NCI-H82 treated with DMSO at 0.1 percent for 48 hours (cell line): ENCODE data around the gene TXN2.
"Not testable (repeated sequence)": the region's sequence is repeated elsewhere in the genome, so short reads cannot be mapped to it uniquely, and the experiment has no call there.

Source experiments
- DNase-seq: peaks from one replicate; lab custom pipeline; 2025; ENCODE audit not compliant: unreplicated experiment; lab: John Stamatoyannopoulos, UW

Gene TXN2

DNA sequence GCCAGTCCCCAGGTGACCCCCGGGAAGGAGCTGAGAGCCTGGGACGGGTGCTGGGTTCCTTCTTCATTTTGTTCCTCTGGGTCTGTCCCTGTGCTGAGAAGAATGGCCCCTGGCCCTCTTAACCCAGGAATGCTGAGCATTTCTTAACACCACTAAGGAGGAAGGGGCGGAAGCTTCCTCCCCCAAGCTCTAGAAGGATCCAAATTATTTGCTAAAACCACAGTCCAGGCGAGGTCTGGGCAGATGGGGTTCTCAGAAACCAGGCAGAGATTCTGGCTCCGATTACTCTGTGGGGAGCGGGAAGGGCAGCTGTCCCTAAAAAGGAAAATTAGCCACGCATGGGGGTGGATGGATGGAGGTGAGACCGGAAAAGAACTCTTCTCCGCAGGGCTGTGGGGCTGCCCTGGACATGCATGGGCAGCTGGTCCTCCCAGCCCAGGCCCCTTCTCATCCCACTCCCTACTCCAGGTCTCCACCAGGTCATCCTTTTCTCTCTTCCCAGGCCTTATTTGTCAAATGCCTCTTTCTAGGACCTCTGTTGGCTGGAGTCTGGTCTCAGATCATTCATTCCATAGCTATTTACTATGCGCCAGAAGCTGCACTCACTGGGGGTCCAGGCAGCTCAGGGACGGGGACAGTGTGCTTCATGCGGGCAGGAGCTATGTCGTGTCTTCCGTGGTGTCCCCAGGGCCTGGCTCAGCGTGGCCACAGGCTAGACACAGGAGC, 48.7 kb downstream of the TXN2 start:
- no peak for DNase-seq

DNA sequence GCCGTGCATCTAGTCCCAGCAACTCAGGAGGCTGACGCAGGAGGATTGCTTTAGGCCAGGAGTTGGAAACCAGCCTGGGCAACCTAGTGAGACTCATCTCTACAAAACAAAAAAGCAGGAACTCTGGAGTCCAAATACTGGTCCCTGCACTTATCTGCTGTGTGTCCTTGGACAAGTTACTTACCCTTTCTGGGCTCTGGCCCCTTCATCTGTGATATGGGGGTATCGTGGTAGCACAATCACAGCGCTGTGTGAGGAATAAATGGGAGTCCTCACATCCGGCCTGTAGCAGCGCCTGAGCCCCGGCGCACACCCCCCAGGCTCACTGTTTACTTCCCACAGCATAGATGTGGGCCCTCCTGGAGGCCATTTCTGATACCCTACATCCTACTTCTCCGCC, 49.5 kb downstream of the TXN2 start:
- no peak for DNase-seq

DNA sequence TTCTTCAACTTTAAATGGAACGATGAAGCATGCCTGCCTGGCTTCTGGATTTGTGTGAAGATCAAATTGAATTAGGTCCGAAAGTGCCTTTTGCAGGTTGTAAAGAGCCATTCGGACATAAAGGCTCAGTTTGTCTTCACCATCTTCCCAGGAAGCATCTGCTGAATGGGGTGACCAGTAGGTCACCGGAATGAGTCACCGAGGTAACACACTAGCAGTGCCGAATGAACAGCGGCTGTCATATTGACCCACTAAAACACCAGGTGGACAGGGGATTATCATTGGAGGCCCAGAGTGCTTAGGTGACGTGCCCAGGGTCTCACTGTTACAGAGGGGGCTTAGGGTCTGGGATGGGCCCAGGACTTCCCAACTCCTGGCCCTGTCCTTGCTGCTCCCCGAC, 50.6 kb downstream of the TXN2 start:
- peak; percentile 31 for DNase-seq

DNA sequence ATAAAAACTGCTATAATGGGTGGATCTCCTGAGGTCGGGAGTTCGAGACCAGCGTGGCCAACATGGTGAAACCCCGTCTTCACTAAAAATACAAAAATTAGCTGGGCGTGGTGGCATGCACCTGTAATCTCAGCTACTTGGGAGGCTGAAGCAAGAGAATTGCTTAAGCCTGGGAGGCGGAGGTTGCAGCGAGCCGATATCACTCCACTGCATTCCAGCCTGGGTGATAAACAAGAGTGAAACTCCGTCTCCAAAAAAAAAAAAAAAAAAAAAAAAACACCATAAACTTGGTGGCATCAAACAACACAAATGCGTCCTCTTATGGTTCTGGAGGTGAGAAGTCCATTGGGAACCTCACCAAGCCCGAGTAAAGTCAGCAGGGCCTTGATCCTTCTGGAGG, 53.5 kb downstream of the TXN2 start:
- not testable (repeated sequence) for DNase-seq

DNA sequence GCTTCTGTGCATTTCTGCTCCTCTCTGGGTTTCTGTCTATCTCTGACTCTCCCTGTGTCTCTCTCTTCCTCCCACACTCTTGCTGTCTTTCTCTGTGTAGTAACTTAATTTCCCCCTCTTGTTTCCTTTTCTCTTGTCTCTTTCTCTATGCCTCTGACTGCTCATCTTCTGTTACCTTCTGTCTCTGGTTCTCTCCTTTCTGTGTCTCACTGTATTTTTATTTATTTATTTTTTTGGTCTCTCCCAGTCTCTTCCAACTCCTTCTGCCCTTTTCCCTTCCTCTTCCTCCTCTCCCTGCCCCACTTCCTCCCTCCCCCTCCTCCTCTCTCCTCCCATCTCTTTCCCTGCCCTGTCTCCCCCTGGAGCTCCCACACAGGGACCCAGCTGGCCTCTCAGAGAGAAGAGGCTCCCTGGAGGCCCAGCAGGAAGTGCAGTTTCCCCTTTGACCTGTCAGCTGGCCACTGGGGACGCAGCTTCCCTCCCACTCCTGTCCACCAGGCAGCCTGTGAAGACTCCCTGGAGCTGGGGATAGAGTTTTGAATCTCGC, 55.4 kb downstream of the TXN2 start:
- no peak for DNase-seq

DNA sequence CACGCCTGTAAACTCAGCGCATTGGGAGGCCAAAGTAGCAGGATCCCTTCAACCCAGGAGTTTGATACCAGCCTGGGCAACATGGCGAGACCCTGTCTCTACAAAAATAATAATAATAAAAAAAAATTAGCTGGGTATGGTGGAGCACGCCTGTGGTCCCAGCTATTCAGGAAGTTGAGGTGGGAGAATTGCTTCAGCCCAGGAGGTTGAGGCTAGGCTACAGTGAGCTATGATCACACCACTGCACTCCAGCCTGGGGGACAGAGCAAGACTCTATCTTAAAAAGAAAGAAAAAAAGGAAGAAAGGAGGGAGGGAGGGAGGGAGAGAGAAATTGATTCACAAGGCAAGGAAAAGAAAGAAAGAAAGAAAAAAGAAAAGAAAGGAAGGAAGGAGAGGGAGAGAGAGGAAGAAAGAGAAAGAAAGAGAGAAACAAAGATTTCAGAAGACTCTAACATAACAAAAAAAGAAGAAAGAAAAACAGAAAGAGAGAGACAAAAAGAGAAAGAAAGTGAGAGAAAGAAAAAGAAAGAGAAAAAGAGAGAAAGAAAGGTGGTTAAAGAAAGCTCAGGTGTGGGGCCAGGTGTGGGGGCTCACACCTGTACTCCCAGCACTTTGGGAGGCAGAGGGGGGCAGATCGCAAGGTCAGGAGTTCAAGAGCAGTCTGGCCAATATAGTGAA, 56.4 kb downstream of the TXN2 start:
- no peak for DNase-seq

DNA sequence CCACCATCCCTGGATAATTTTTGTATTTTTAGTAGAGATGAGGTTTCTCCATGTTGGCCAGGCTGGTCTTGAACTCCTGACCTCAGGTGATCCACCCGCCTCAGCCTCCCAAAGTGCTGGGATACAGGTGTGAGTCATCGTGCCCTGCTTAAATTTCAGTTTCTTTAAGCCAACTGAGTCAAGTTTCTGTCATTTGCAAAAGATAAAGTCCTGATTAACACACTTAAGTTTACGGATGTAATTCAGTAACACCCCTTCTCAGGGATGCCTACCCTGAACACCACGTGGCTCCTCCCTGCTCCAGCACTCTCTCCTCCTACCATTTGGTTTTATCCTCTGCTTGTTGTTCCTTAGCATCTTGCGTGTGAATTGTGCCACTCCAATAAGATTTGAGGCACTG, 57.0 kb downstream of the TXN2 start:
- DNase-seq, result not testable (repeated sequence)

DNA sequence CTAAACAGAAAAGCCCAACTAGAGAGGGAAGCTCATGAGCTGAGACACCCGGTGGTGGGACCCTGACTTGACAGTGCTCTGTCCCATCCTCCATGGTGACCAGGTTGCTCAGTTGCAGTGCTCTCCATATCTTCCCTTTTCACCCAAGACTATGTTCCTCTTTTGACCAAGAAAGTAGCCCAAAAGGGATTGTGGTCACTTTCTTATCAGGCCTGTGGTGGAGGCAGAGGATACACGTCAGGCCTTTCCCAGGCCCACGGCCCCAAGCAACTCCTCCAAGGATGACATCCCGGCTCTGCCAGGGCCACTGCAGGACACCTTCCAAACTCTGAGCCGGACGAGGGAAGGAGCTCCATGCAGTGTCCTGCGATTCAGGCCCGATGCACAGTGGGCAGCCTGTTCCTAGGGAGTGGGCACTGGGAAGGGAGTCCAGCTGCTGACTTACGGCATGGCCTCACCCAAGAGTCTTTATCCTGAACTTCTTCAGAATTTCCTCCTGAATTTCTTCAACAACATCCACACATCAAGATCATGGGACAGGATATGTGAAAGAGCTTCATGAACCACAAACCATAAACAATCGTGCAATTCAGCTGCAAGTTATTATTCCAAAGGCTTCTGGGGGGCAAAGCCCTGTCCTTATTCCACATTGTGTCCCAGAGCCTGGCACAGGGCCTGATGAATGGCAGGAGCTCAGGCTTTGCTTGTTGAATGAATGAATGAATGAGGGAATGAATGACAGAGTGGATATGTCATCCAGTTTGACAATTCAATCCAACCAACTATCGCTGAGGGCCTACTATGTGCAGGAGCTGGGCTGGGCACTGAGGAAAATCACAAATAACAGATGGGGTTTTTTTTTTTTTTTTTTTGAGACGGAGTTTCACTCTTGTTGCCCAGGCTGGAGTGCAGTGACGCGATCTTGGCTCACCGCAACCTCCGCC, 57.7 kb downstream of the TXN2 start:
- no peak for DNase-seq

DNA sequence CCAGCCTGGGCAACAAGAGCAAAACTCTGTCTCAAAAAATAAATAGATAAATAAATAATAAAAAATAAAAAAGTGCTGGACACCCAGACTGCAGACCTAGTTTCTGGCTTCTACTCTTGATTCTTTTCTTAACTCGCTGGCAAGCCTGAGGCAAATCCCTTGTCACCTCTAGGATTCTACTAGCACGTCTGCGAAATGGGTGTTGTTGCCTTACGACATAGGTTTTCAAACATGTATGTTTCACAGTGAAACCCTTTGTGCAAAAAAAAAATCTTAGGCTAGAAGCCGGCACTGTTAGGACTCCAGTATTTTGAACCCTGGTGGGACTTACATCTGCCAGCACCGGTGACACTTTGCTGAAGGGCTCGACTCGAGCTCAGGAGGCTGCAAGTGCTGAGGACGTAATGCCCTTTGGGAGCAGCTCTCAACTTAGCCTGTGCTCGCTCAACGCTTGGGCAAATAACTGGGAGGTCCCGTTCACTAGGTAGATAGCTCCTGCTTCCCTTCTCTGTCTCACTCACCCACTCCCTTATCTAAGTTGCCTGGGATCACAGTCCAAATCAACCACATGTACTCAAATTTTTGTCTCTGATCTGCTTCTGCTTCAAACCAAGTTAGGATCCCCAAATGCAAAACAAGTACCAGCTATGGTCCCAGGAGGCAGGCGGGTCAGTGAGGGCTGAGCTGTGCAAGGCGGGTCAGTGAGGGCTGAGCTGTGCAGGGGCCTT, 59.0 kb downstream of the TXN2 start:
- no peak for DNase-seq

DNA sequence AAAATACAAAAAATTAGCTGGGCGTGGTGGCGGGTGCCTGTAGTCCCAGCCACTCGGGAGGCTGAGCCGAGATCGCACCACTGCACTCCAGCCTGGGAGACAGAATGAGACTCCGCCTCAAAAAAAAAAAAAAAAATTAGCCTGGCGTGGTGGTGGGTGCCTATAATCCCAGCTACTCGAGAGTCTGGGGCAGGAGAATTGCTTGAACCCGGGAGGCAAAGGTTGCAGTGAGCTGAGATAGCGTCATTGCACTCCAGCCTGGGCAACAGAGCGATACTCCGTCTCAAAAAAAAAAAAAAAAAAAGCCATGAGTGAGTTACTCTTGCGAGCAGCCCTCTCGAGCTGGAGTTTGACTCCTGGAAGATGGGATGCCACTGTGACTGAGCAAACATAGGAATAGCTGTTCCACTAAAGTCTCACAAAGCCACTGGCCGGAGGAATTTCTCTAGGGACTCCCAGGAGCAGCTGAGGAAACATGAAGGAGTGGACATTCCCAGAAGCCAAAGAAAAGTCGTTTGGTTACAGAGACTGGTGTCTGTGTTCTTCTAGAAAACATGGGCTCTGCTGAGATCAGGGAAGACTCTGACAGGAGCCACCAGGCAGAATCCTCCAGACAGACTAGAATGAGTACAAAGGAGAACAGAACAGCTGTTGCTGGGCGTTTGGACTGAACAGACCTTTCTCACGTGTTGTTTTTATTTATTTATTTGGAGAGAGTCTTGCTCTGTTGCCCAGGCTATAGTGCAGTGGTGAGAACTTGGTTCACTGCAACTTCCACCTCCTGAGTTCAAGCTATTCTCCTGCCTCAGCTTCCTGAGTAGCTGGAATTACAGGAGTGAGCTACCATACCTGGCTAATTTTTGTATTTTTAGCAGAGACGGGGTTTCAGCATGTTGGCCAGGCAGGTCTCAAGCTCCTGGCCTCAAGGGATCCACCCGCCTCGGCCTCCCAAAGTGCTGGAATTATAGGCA, 61.2 kb downstream of the TXN2 start:
- no peak for DNase-seq

DNA sequence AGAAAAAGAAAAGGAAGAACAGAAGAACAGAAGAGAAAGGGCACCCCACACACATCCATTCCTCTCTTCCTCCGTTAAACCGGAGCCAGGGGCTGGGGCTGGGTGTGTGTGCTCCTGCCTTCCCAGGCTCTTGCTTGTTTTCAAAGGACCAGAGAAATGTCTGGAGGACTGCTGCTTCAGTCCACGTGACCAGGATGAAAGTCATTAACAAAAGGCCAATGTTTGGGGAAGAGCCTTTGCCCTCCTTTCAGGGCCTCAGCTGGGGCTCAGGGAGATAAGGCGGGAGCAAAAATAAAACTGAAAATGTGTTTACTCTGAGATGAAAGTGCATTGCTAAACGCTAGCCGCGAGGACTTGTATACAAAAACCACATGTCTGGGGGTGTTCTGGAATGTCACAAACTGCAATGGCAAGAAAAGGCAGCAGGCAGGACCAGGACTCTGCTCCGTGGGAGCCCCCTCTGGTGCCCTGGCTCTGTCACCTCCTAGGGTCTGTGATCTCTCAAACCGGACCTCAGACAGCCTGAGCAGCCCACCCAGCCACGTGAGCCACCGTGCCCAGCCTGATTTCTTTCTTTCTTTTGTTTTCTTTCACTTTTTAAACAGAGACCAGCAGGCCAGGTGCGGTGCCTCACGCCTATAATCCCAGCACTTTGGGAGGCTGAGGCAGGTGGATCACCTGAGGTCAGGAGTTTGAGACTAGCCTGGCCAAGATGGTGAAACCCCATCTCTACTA, 62.1 kb downstream of the TXN2 start:
- no peak for DNase-seq

DNA sequence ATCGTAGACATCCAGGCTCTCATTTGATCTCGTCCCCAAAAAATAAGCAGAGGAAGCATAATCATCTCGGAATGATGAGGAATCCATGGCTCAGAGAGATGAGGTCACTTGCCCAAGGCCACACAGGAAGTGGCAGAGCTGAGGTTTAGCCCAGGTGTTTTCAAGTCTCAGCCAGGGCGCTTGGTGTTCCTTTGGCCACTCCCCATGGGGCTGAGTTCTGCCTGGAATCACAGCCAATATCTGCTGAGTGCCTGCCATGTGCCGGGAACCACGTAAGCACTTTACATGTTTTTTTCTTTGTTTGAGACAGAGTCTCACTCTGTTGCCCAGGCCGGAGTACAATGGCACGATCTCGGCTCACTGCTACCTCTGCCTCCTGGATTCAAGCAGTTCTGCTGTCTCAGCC, 64.2 kb downstream of the TXN2 start:
- no peak for DNase-seq
